ENCODE data around the gene FNBP1L.
"Not testable (repeated sequence)": the region's sequence is repeated elsewhere in the genome, so short reads cannot be mapped to it uniquely, and the experiment has no call there.

FNBP1L gene

DNA sequence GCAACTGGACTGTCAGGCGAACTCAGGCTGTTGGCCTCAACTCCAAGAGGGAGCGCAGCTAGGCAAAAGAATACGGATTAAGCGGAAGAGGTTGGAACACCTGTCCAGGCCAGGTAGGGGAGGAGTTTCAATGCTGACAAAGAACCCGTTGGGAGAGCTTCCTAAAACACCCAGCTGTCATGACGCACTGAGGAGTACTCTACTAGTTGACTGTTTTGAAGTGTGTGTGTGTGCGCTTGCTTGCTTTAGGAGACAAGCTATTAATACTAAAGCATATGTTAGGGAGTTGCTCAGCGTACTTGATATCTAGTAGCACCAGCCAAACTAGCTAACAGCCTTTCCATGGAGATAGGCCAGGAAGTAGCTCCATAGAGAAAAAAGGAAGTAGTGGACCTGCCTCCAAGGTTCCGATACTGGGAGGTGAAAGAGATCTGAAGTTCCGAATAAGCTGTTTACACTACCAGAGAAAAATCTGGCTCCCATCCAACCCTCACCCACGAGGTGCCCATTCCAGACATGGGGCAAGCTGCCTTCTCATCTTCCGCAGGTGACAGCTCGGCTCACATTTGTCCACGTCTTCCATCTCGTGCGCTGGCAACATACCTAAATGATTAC is 974 bp upstream of the FNBP1L start:
- DNase-seq (ENCODE audit: insufficient read length), result no peak
- TF ChIP-seq POLR2AphosphoS5 (IDR thresholded peaks at IDR 0.05; ENCODE audit: low read depth, low read length) (no peak), TAF1 (IDR thresholded peaks at IDR 0.05; ENCODE audit: borderline replicate concordance, low read depth, low read length) (no peak), POLR2A (IDR thresholded peaks at IDR 0.05; ENCODE audit: low read depth, low read length) (no peak)
- peak; percentile 30 for FAIRE-seq

DNA sequence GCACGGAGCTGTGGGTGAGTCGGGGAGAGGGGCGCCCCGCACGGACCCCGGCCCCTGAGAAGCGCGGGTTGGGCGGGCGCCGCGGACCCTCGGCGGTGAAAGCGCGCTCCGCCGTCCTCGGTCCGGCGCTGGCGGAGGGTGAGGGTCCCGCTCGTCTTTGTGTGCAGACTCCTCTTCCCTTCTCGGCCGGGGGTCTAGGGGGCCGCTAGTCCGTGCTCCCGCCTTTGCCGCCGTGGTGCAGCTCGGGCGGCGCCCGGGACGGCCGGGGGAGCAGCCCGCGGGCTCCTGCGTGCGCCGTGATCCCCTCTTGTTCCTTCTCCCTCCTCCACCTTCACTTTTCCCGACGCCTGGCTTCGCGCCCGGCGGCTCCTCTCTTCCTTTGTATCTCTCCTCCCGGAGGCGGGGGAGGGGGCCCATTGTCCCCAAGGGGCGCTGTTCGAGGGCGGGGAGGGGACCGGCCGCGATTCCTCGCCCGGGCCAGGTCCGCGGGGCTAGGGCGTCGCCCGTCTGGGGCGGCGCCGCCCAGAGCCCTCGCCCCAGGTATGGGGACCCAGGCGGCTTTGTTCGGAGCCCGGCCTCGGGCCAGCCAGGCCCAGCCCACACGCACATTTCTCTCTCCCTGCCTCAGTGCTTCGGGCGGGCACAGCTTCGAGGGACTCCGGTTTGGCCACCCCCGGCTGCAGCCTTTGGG is 519 bp downstream of the FNBP1L start:
- DNase-seq (ENCODE audit: insufficient read length) (peak; percentile 32), FAIRE-seq (no peak)
- TF ChIP-seq TAF1 (IDR thresholded peaks at IDR 0.05; ENCODE audit: borderline replicate concordance, low read depth, low read length) (no peak), POLR2AphosphoS5 (IDR thresholded peaks at IDR 0.05; ENCODE audit: low read depth, low read length) (no peak), POLR2A (IDR thresholded peaks at IDR 0.05; ENCODE audit: low read depth, low read length) (no peak)

GRCh38 chr1:93448983-93449804 is 1.3 kb downstream of the FNBP1L start:
- no peak for DNase-seq (ENCODE audit: insufficient read length)
- FAIRE-seq, result no peak
- TF ChIP-seq POLR2AphosphoS5 (IDR thresholded peaks at IDR 0.05; ENCODE audit: low read depth, low read length) (no peak), TAF1 (IDR thresholded peaks at IDR 0.05; ENCODE audit: borderline replicate concordance, low read depth, low read length) (no peak), POLR2A (IDR thresholded peaks at IDR 0.05; ENCODE audit: low read depth, low read length) (no peak)

GRCh38 chr1:93450321-93450720 is 2.4 kb downstream of the FNBP1L start:
- DNase-seq (ENCODE audit: insufficient read length) (no peak), FAIRE-seq (no peak)
- TF ChIP-seq POLR2AphosphoS5 (IDR thresholded peaks at IDR 0.05; ENCODE audit: low read depth, low read length) (no peak), TAF1 (IDR thresholded peaks at IDR 0.05; ENCODE audit: borderline replicate concordance, low read depth, low read length) (no peak), POLR2A (IDR thresholded peaks at IDR 0.05; ENCODE audit: low read depth, low read length) (no peak)

GRCh38 chr1:93453911-93454310 is 6.0 kb downstream of the FNBP1L start:
- DNase-seq (ENCODE audit: insufficient read length), result no peak
- TF ChIP-seq POLR2AphosphoS5 (IDR thresholded peaks at IDR 0.05; ENCODE audit: low read depth, low read length) (no peak), TAF1 (IDR thresholded peaks at IDR 0.05; ENCODE audit: borderline replicate concordance, low read depth, low read length) (no peak), POLR2A (IDR thresholded peaks at IDR 0.05; ENCODE audit: low read depth, low read length) (no peak)
- no peak for FAIRE-seq

GRCh38 chr1:93459126-93459525 is 11.2 kb downstream of the FNBP1L start:
- DNase-seq (ENCODE audit: insufficient read length), result no peak
- no peak for TF ChIP-seq TAF1 (IDR thresholded peaks at IDR 0.05; ENCODE audit: borderline replicate concordance, low read depth, low read length)
- TF ChIP-seq POLR2A (IDR thresholded peaks at IDR 0.05; ENCODE audit: low read depth, low read length), result no peak
- TF ChIP-seq POLR2AphosphoS5 (IDR thresholded peaks at IDR 0.05; ENCODE audit: low read depth, low read length), result no peak
- no peak for FAIRE-seq

DNA sequence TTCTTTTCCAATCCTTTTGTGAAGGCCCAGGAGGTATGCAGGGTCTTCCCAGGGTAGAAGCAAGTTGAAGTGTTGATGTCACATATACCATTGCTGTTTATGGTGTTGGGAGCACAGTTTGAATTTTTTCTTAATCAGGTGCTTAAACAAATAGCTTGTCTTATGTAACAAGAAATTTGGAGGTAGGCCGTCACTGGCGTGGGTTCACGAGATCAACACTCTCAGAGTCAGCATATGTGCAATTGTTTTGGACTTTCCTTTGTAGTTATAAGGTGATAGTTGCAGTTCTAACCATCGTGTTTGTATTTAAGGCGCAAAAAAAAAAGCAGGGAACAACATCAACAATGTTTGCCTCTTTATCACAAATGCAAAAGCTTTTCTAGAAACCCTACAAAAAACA is 13.3 kb downstream of the FNBP1L start:
- no peak for FAIRE-seq
- no peak for DNase-seq (ENCODE audit: insufficient read length)
- TF ChIP-seq TAF1 (IDR thresholded peaks at IDR 0.05; ENCODE audit: borderline replicate concordance, low read depth, low read length) (no peak), POLR2AphosphoS5 (IDR thresholded peaks at IDR 0.05; ENCODE audit: low read depth, low read length) (no peak), POLR2A (IDR thresholded peaks at IDR 0.05; ENCODE audit: low read depth, low read length) (no peak)

DNA sequence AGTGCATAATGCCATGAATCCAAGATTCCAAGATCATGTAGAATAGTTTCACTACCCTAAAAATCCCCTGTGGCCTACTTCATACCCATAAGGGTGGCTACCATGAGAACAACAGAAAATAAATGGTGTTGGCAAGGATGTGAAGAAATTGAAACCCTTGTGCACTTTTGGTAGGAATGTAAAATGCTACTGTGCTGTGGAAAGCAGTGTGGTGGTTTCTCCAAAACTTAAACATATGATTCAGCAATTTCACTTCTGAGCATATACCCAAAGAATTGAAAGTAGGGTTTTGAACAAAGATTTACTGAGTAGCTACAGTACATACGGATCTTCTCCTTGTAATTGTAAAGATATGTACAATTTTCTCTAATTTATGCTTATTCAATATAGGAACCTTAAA is 16.0 kb downstream of the FNBP1L start:
- DNase-seq (ENCODE audit: insufficient read length), result no peak
- no peak for TF ChIP-seq TAF1 (IDR thresholded peaks at IDR 0.05; ENCODE audit: borderline replicate concordance, low read depth, low read length)
- no peak for TF ChIP-seq POLR2AphosphoS5 (IDR thresholded peaks at IDR 0.05; ENCODE audit: low read depth, low read length)
- no peak for TF ChIP-seq POLR2A (IDR thresholded peaks at IDR 0.05; ENCODE audit: low read depth, low read length)

GRCh38 chr1:93465371-93466082 is 17.6 kb downstream of the FNBP1L start:
- FAIRE-seq; DNase-seq (ENCODE audit: insufficient read length): not testable (repeated sequence)

More for the DNA sequence above, 16.0 kb downstream of the FNBP1L start:
- FAIRE-seq, result no peak

GRCh38 chr1:93467606-93468005 is 19.7 kb downstream of the FNBP1L start:
- FAIRE-seq (no peak), DNase-seq (ENCODE audit: insufficient read length) (no peak)
- TF ChIP-seq POLR2A (IDR thresholded peaks at IDR 0.05; ENCODE audit: low read depth, low read length), result no peak
- TF ChIP-seq POLR2AphosphoS5 (IDR thresholded peaks at IDR 0.05; ENCODE audit: low read depth, low read length), result no peak
- TF ChIP-seq TAF1 (IDR thresholded peaks at IDR 0.05; ENCODE audit: borderline replicate concordance, low read depth, low read length), result no peak

- no peak for FAIRE-seq
- TF ChIP-seq POLR2AphosphoS5 (IDR thresholded peaks at IDR 0.05; ENCODE audit: low read depth, low read length) (no peak), POLR2A (IDR thresholded peaks at IDR 0.05; ENCODE audit: low read depth, low read length) (no peak), TAF1 (IDR thresholded peaks at IDR 0.05; ENCODE audit: borderline replicate concordance, low read depth, low read length) (no peak)
- no peak for DNase-seq (ENCODE audit: insufficient read length)
Observed at GRCh38 chr1:93468662-93469061, 20.7 kb downstream of the FNBP1L start.

- DNase-seq (ENCODE audit: insufficient read length); FAIRE-seq: not testable (repeated sequence)
Observed at GRCh38 chr1:93469223-93469622, 21.3 kb downstream of the FNBP1L start.

Data from GM12892 (cell line).